Activated T-cell treated with anti-CD3 and anti-CD28 coated beads, Interleukin-2, amount 50 U/mL, for 72 hours (primary cell): Measurements from ENCODE around the gene TLR10. TPM values are rescaled to one million over a fixed set of nuclear protein-coding genes. Genes with fewer than 3 reads are reported as not detected.

ENCODE experiments used
- ATAC-seq, 2 donors: fragments of 150-1000 bp; cut with Tn5 transposase; replicated peaks in 1 of 2; 2 replicates each; pipeline ENCODE4 v1.10.0; 2021; ENCODE audit warnings: moderate library complexity in 2 of 2, mild to moderate bottlenecking in 1 of 2
- DNase-seq, 2 donors: peaks; one replicate each; pipeline ENCODE4 v3.0.0; 2021 to 2022; ENCODE audit warnings: mixed read lengths in 1 of 2
- H3K27ac Mint-ChIP-seq: one replicate; pipeline ENCODE4 v1.8.0; 2022; ENCODE audit warnings: mild to moderate bottlenecking, moderate library complexity, mixed read lengths
- H3K27me3 Mint-ChIP-seq: one replicate; pipeline ENCODE4 v1.8.0; 2022; ENCODE audit warnings: low read depth, mixed read lengths
- H3K36me3 Mint-ChIP-seq, 2 donors: one replicate each; pipeline ENCODE4 v1.8.0; 2022; ENCODE audit warnings: mixed read lengths in 2 of 2, mild to moderate bottlenecking in 1 of 2; ENCODE audit not compliant: insufficient read depth in 2 of 2
- H3K4me1 Mint-ChIP-seq: one replicate; pipeline ENCODE4 v1.8.0; 2022; ENCODE audit warnings: low read depth, mixed read lengths
- H3K4me3 Mint-ChIP-seq, 2 donors: one replicate each; pipeline ENCODE4 v1.8.0; 2022; ENCODE audit warnings: mild to moderate bottlenecking in 2 of 2, mixed read lengths in 2 of 2, moderate library complexity in 2 of 2
- H3K9me3 Mint-ChIP-seq, 2 donors: one replicate each; pipeline ENCODE4 v1.8.0; 2022; ENCODE audit warnings: mixed read lengths in 2 of 2
- total RNA-seq, 2 donors: library from RNA; stranded (reverse); gene quantifications; one replicate each; pipeline ENCODE4 v1.2.3, GENCODE V29; 2022

Gene TLR10
- total RNA-seq, result under 1 TPM in 1 of 2 donors, not detected in 1; 0.12 TPM

- Mint-ChIP-seq H3K27me3 (no peaks in the 10 kb centered on the region), H3K4me1 (peaks cover 5% of the 10 kb centered on the region), H3K36me3 (no peaks in the 10 kb centered on the region), H3K9me3 (peaks cover 0 to 3% of the 10 kb centered on the region in 2 donors), H3K4me3 (no peak within 1 kb of the TSS), H3K27ac (no peak within 1 kb of the TSS)
- ATAC-seq (peak in 1 of 2 donors; percentile 51), DNase-seq (peak; percentile 22 to 37)
These were observed at the start of gene TLR10 for GRCh38 chr4:38782452-38783108. TLR10 (minus strand) TSS chr4:38782990; CDS start chr4:38775590, 7,400 bp downstream.

- peaks cover 7 to 8% of the 10 kb centered on the region in 2 donors for H3K9me3 Mint-ChIP-seq
These were observed 49.4 kb upstream of the TLR10 start for GRCh38 chr4:38832206-38832605.

GRCh38 chr4:38831653-38832052 is 48.9 kb upstream of the TLR10 start:
- H3K36me3 Mint-ChIP-seq, result peaks cover 5 to 16% of the 10 kb centered on the region in 2 donors
- H3K27me3 Mint-ChIP-seq, result no peaks in the 10 kb centered on the region
- no peak for ATAC-seq
- H3K4me3 Mint-ChIP-seq, result no peak overlapping the region
- no peak overlapping the region for H3K27ac Mint-ChIP-seq
- DNase-seq, result no peak
- H3K9me3 Mint-ChIP-seq, result peaks cover 6 to 7% of the 10 kb centered on the region in 2 donors
- H3K4me1 Mint-ChIP-seq, result peaks cover 5% of the 10 kb centered on the region

More at GRCh38 chr4:38832206-38832605, 49.4 kb upstream of the TLR10 start:
- Mint-ChIP-seq H3K27ac (no peak overlapping the region), H3K27me3 (no peaks in the 10 kb centered on the region), H3K4me3 (no peak overlapping the region), H3K4me1 (peaks cover 8% of the 10 kb centered on the region), H3K36me3 (peaks cover 5 to 16% of the 10 kb centered on the region in 2 donors)
- no peak for DNase-seq
- no peak for ATAC-seq

GRCh38 chr4:38829237-38829636 is 46.4 kb upstream of the TLR10 start:
- Mint-ChIP-seq H3K9me3 (no peaks in the 10 kb centered on the region), H3K27ac (no peak overlapping the region), H3K36me3 (peaks cover 4 to 5% of the 10 kb centered on the region in 2 donors), H3K27me3 (no peaks in the 10 kb centered on the region), H3K4me3 (no peak overlapping the region), H3K4me1 (peaks cover 5% of the 10 kb centered on the region)
- ATAC-seq (no peak), DNase-seq (no peak)

GRCh38 chr4:38823766-38824165 is 41.0 kb upstream of the TLR10 start:
- peaks cover 21% of the 10 kb centered on the region for H3K4me1 Mint-ChIP-seq
- peaks cover 7 to 12% of the 10 kb centered on the region in 2 donors for H3K36me3 Mint-ChIP-seq
- DNase-seq (no peak), ATAC-seq (no peak)
- no peak overlapping the region for H3K4me3 Mint-ChIP-seq
- no peaks in the 10 kb centered on the region for H3K27me3 Mint-ChIP-seq
- peaks cover 11% of the 10 kb centered on the region in 2 donors for H3K9me3 Mint-ChIP-seq
- H3K27ac Mint-ChIP-seq, result no peak overlapping the region

GRCh38 chr4:38822748-38823303 is 40.0 kb upstream of the TLR10 start:
- Mint-ChIP-seq H3K9me3 (peaks cover 11% of the 10 kb centered on the region in 2 donors), H3K36me3 (peaks cover 7 to 12% of the 10 kb centered on the region in 2 donors), H3K4me1 (peaks cover 26% of the 10 kb centered on the region), H3K4me3 (no peak overlapping the region), H3K27ac (no peak overlapping the region), H3K27me3 (no peaks in the 10 kb centered on the region)
- ATAC-seq (no peak), DNase-seq (no peak)

- no peak overlapping the region for H3K4me3 Mint-ChIP-seq
- DNase-seq, result no peak
- H3K27ac Mint-ChIP-seq, result no peak overlapping the region
- ATAC-seq, result no peak
- no peaks in the 10 kb centered on the region for H3K27me3 Mint-ChIP-seq
- H3K4me1 Mint-ChIP-seq, result peaks cover 26% of the 10 kb centered on the region
- H3K9me3 Mint-ChIP-seq, result peaks cover 11% of the 10 kb centered on the region in 2 donors
- peaks cover 7 to 12% of the 10 kb centered on the region in 2 donors for H3K36me3 Mint-ChIP-seq
These were observed 38.9 kb upstream of the TLR10 start for GRCh38 chr4:38821739-38822138.

GRCh38 chr4:38820329-38821061 is 37.7 kb upstream of the TLR10 start:
- Mint-ChIP-seq H3K4me1 (peaks cover 26% of the 10 kb centered on the region), H3K36me3 (peaks cover 7 to 10% of the 10 kb centered on the region in 2 donors), H3K27me3 (no peaks in the 10 kb centered on the region), H3K4me3 (peak overlapping the region in 1 of 2 donors; percentile 36), H3K27ac (peak overlapping the region; percentile 5), H3K9me3 (peaks cover 11 to 13% of the 10 kb centered on the region in 2 donors)
- ATAC-seq, result peak in 1 of 2 donors; percentile 19
- DNase-seq, result no peak

GRCh38 chr4:38819569-38819968 is 36.8 kb upstream of the TLR10 start:
- Mint-ChIP-seq H3K4me3 (peak overlapping the region; percentile 36 to 52), H3K36me3 (peaks cover 7 to 8% of the 10 kb centered on the region in 2 donors), H3K27me3 (no peaks in the 10 kb centered on the region), H3K4me1 (peaks cover 26% of the 10 kb centered on the region), H3K27ac (peak overlapping the region; percentile 10), H3K9me3 (peaks cover 13% of the 10 kb centered on the region in 2 donors)
- DNase-seq (no peak), ATAC-seq (peak; percentile 55 to 72)

GRCh38 chr4:38818441-38818976 is 35.7 kb upstream of the TLR10 start:
- ATAC-seq, result peak in 1 of 2 donors; percentile 41
- Mint-ChIP-seq H3K4me1 (peaks cover 26% of the 10 kb centered on the region), H3K36me3 (peaks cover 4 to 8% of the 10 kb centered on the region in 2 donors), H3K9me3 (peaks cover 12% of the 10 kb centered on the region in 2 donors), H3K27ac (no peak overlapping the region), H3K27me3 (no peaks in the 10 kb centered on the region), H3K4me3 (no peak overlapping the region)
- DNase-seq, result no peak

- Mint-ChIP-seq H3K9me3 (peaks cover 2 to 4% of the 10 kb centered on the region in 2 donors), H3K4me3 (no peak overlapping the region), H3K4me1 (peaks cover 26% of the 10 kb centered on the region), H3K27me3 (no peaks in the 10 kb centered on the region), H3K36me3 (no peaks in the 10 kb centered on the region), H3K27ac (peak overlapping the region; percentile 64)
- DNase-seq (no peak), ATAC-seq (peak in 1 of 2 donors; percentile 34)
These were observed 33.3 kb upstream of the TLR10 start for GRCh38 chr4:38815885-38816782.

GRCh38 chr4:38814386-38814785 is 31.6 kb upstream of the TLR10 start:
- peaks cover 12% of the 10 kb centered on the region for H3K4me1 Mint-ChIP-seq
- H3K27ac Mint-ChIP-seq, result no peak overlapping the region
- no peaks in the 10 kb centered on the region for H3K27me3 Mint-ChIP-seq
- DNase-seq (no peak), ATAC-seq (no peak)
- H3K9me3 Mint-ChIP-seq, result peaks cover 2 to 4% of the 10 kb centered on the region in 2 donors
- no peak overlapping the region for H3K4me3 Mint-ChIP-seq
- H3K36me3 Mint-ChIP-seq, result no peaks in the 10 kb centered on the region
